ENCODE data around the gene PDE4C. TPM values are rescaled to one million over a fixed set of nuclear protein-coding genes. Genes with fewer than 3 reads are reported as not detected.
A peak's percentile ranks its signal among the peaks of the same experiment; 100 is the strongest.

Gene PDE4C
- total RNA-seq, 1 donor from 2014 or later: 1.4 TPM

GRCh38 chr19:18229915-18230314 lies 3.7 kb upstream of the PDE4C start:
- H3K27me3 Mint-ChIP-seq (ENCODE audit: low read depth): peaks cover 72% of the 10 kb centered on the region

GRCh38 chr19:18229474-18229873 lies 3.2 kb upstream of the PDE4C start:
- DNase-seq (ENCODE audit: low spot score in 2 of 2, unreplicated experiment in 2 of 2): no peak
- peaks cover 6% of the 10 kb centered on the region for H3K9me3 Mint-ChIP-seq
- TF ChIP-seq CTCF (IDR thresholded peaks at IDR 0.05; ENCODE audit: unreplicated experiment): peak; percentile 75
- H3K27me3 Mint-ChIP-seq (ENCODE audit: low read depth): peaks cover 72% of the 10 kb centered on the region
- H3K4me1 Mint-ChIP-seq: peaks cover 19% of the 10 kb centered on the region
- no peak overlapping the region for H3K27ac Mint-ChIP-seq
- H3K4me3 Mint-ChIP-seq: no peak overlapping the region
- H3K36me3 Mint-ChIP-seq: no peaks in the 10 kb centered on the region

More at GRCh38 chr19:18229915-18230314, 3.7 kb upstream of the PDE4C start:
- no peak for DNase-seq (ENCODE audit: low spot score in 2 of 2, unreplicated experiment in 2 of 2)
- H3K9me3 Mint-ChIP-seq: peaks cover 6% of the 10 kb centered on the region
- no peaks in the 10 kb centered on the region for H3K36me3 Mint-ChIP-seq
- peaks cover 15% of the 10 kb centered on the region for H3K4me1 Mint-ChIP-seq
- no peak overlapping the region for H3K4me3 Mint-ChIP-seq
- TF ChIP-seq CTCF (IDR thresholded peaks at IDR 0.05; ENCODE audit: unreplicated experiment): no peak
- no peak overlapping the region for H3K27ac Mint-ChIP-seq

GRCh38 chr19:18227781-18228271 lies 1.6 kb upstream of the PDE4C start:
- Mint-ChIP-seq H3K4me1 (peaks cover 21% of the 10 kb centered on the region), H3K27me3 (ENCODE audit: low read depth) (peaks cover 64% of the 10 kb centered on the region)
- DNase-seq (ENCODE audit: low spot score in 2 of 2, unreplicated experiment in 2 of 2): no peak

GRCh38 chr19:18226956-18227780 lies 930 bp upstream of the PDE4C start:
- H3K36me3 Mint-ChIP-seq: no peaks in the 10 kb centered on the region
- peaks cover 17% of the 10 kb centered on the region for H3K4me1 Mint-ChIP-seq
- no peaks in the 10 kb centered on the region for H3K9me3 Mint-ChIP-seq
- TF ChIP-seq CTCF (IDR thresholded peaks at IDR 0.05; ENCODE audit: unreplicated experiment): no peak
- no peak overlapping the region for H3K4me3 Mint-ChIP-seq
- H3K27ac Mint-ChIP-seq: no peak overlapping the region
- peaks cover 59% of the 10 kb centered on the region for H3K27me3 Mint-ChIP-seq (ENCODE audit: low read depth)
- DNase-seq (ENCODE audit: low spot score in 2 of 2, unreplicated experiment in 2 of 2): no peak

More at GRCh38 chr19:18227781-18228271, 1.6 kb upstream of the PDE4C start:
- no peaks in the 10 kb centered on the region for H3K9me3 Mint-ChIP-seq
- no peak overlapping the region for H3K4me3 Mint-ChIP-seq
- H3K27ac Mint-ChIP-seq: no peak overlapping the region
- H3K36me3 Mint-ChIP-seq: no peaks in the 10 kb centered on the region
- TF ChIP-seq CTCF (IDR thresholded peaks at IDR 0.05; ENCODE audit: unreplicated experiment): no peak

GRCh38 chr19:18225355-18225701 lies 910 bp downstream of the PDE4C start:
- Mint-ChIP-seq H3K36me3 (no peaks in the 10 kb centered on the region), H3K9me3 (no peaks in the 10 kb centered on the region), H3K27ac (no peak overlapping the region), H3K4me1 (peaks cover 19% of the 10 kb centered on the region), H3K4me3 (peak overlapping the region; percentile 81), H3K27me3 (ENCODE audit: low read depth) (peaks cover 57% of the 10 kb centered on the region)
- no peak for DNase-seq (ENCODE audit: low spot score in 2 of 2, unreplicated experiment in 2 of 2)
- no peak for TF ChIP-seq CTCF (IDR thresholded peaks at IDR 0.05; ENCODE audit: unreplicated experiment)

All from mesothelial cell of epicardium (in vitro differentiated cells).